Measurements from ENCODE around the gene PPP2R2C.

The PPP2R2C gene

GRCh38 chr4:6287017-6287788 lies 185.2 kb downstream of the PPP2R2C start:
- DNase-seq (ENCODE audit: low spot score) = no peak

- DNase-seq (ENCODE audit: low spot score) = no peak
Measured at GRCh38 chr4:6283282-6283681, 189.1 kb downstream of the PPP2R2C start.

- DNase-seq (ENCODE audit: low spot score) = no peak
Measured at GRCh38 chr4:6282314-6282771, 190.1 kb downstream of the PPP2R2C start.

- DNase-seq (ENCODE audit: low spot score) = peak; percentile 62
Measured at GRCh38 chr4:6281436-6282313, 190.7 kb downstream of the PPP2R2C start.

- no peak for DNase-seq (ENCODE audit: low spot score)
Measured at GRCh38 chr4:6280365-6280996, 191.9 kb downstream of the PPP2R2C start.

- no peak for DNase-seq (ENCODE audit: low spot score)
Measured at GRCh38 chr4:6279582-6280289, 192.7 kb downstream of the PPP2R2C start.

- no peak for DNase-seq (ENCODE audit: low spot score)
Measured at GRCh38 chr4:6278801-6279197, 193.6 kb downstream of the PPP2R2C start.

- DNase-seq (ENCODE audit: low spot score) = no peak
Measured at GRCh38 chr4:6277935-6278800, 194.2 kb downstream of the PPP2R2C start.

GRCh38 chr4:6277139-6277802 lies 195.1 kb downstream of the PPP2R2C start:
- DNase-seq (ENCODE audit: low spot score) = no peak

- no peak for DNase-seq (ENCODE audit: low spot score)
Measured at GRCh38 chr4:6275898-6276806, 196.3 kb downstream of the PPP2R2C start.

- no peak for DNase-seq (ENCODE audit: low spot score)
Measured at GRCh38 chr4:6275351-6275750, 197.1 kb downstream of the PPP2R2C start.

GRCh38 chr4:6273661-6273990 lies 198.8 kb downstream of the PPP2R2C start:
- DNase-seq (ENCODE audit: low spot score) = no peak

GRCh38 chr4:6272863-6273660 lies 199.4 kb downstream of the PPP2R2C start:
- no peak for DNase-seq (ENCODE audit: low spot score)

- DNase-seq (ENCODE audit: low spot score) = no peak
Measured at GRCh38 chr4:6271701-6272465, 200.5 kb downstream of the PPP2R2C start.

GRCh38 chr4:6271206-6271605 lies 201.2 kb downstream of the PPP2R2C start:
- DNase-seq (ENCODE audit: low spot score) = no peak

- no peak for DNase-seq (ENCODE audit: low spot score)
Measured at GRCh38 chr4:6270636-6271121, 201.7 kb downstream of the PPP2R2C start.
